KMS-11 (cell line): ENCODE measurements around the gene MYT1.

Experiments used
- H2AFZ ChIP-seq: fragments of 200-600 bp; sonication (generic); 2 replicates; pipeline ENCODE4 v1.6.1; 2016; ENCODE audit warnings: antibody characterized with exemption, mixed run types, low read depth
- H3K27ac ChIP-seq: fragments of 200-600 bp; sonication (generic); 2 replicates; pipeline ENCODE4 v1.6.1; 2016; ENCODE audit warnings: mild to moderate bottlenecking, mixed run types
- H3K27me3 ChIP-seq: fragments of 200-600 bp; sonication (generic); 2 replicates; pipeline ENCODE4 v1.6.1; 2017; ENCODE audit warnings: mild to moderate bottlenecking, low read depth, mixed run types, moderate library complexity; ENCODE audit not compliant: insufficient read depth
- H3K36me3 ChIP-seq: fragments of 200-600 bp; sonication (generic); 2 replicates; pipeline ENCODE4 v1.6.1; 2017; ENCODE audit warnings: mild to moderate bottlenecking, mixed run types; ENCODE audit not compliant: insufficient read depth
- H3K4me1 ChIP-seq: fragments of 200-600 bp; sonication (generic); 2 replicates; pipeline ENCODE4 v1.6.1; 2016; ENCODE audit warnings: mild to moderate bottlenecking, low read depth, mixed run types; ENCODE audit not compliant: poor library complexity, severe bottlenecking
- H3K4me2 ChIP-seq: fragments of 200-600 bp; sonication (generic); 2 replicates; pipeline ENCODE4 v1.7.0; 2016; ENCODE audit warnings: mild to moderate bottlenecking, mixed run types
- H3K4me3 ChIP-seq: fragments of 200-600 bp; sonication (generic); IDR thresholded peaks from 2 replicates; pipeline ENCODE4 v1.6.1; 2017; ENCODE audit warnings: low read depth, low read length, mixed read lengths; ENCODE audit not compliant: insufficient read depth
- H3K79me2 ChIP-seq: fragments of 200-600 bp; sonication (generic); 2 replicates; pipeline ENCODE4 v1.6.1; 2016; ENCODE audit warnings: low read depth, mixed run types; ENCODE audit not compliant: insufficient read depth
- H3K9ac ChIP-seq: fragments of 200-600 bp; sonication (generic); 2 replicates; pipeline ENCODE4 v1.6.1; 2016; ENCODE audit warnings: mild to moderate bottlenecking, mixed run types
- H4K20me1 ChIP-seq: fragments of 200-600 bp; sonication (generic); 2 replicates; pipeline ENCODE4 v1.6.1; 2016; ENCODE audit warnings: mild to moderate bottlenecking, mixed run types; ENCODE audit not compliant: insufficient read depth
- CTCF ChIP-seq: fragments of 200-600 bp; sonication (generic); conservative IDR thresholded peaks from 2 replicates; pipeline ENCODE4 v1.6.1; 2017; ENCODE audit warnings: low read depth, mild to moderate bottlenecking, antibody characterized with exemption, low read length, moderate library complexity, mixed read lengths

Gene MYT1

GRCh38 chr20:64219202-64219601, 55.0 kb downstream of the MYT1 start:
- Histone ChIP-seq H3K79me2 (no peaks in the 10 kb centered on the region), H3K9ac (no peak overlapping the region), H4K20me1 (no peaks in the 10 kb centered on the region), H2AFZ (no peak overlapping the region), H3K4me3 (no peak overlapping the region), H3K36me3 (no peaks in the 10 kb centered on the region), H3K4me1 (no peaks in the 10 kb centered on the region), H3K27ac (no peak overlapping the region), H3K4me2 (no peak overlapping the region), H3K27me3 (peaks cover 98% of the 10 kb centered on the region)
- no peak for TF ChIP-seq CTCF

GRCh38 chr20:64219730-64220129, 55.5 kb downstream of the MYT1 start:
- no peak overlapping the region for H3K4me2 ChIP-seq
- H3K27ac ChIP-seq = no peak overlapping the region
- H3K4me1 ChIP-seq = no peaks in the 10 kb centered on the region

GRCh38 chr20:64220420-64220819, 56.2 kb downstream of the MYT1 start:
- Histone ChIP-seq H2AFZ (no peak overlapping the region), H3K79me2 (no peaks in the 10 kb centered on the region), H3K27ac (no peak overlapping the region), H3K9ac (no peak overlapping the region), H3K36me3 (no peaks in the 10 kb centered on the region), H4K20me1 (no peaks in the 10 kb centered on the region), H3K4me1 (no peaks in the 10 kb centered on the region), H3K4me3 (no peak overlapping the region), H3K4me2 (no peak overlapping the region), H3K27me3 (peaks cover 98% of the 10 kb centered on the region)
- no peak for TF ChIP-seq CTCF

More at GRCh38 chr20:64219730-64220129, 55.5 kb downstream of the MYT1 start:
- H3K36me3 ChIP-seq = no peaks in the 10 kb centered on the region
- no peak for TF ChIP-seq CTCF
- no peaks in the 10 kb centered on the region for H4K20me1 ChIP-seq
- no peaks in the 10 kb centered on the region for H3K79me2 ChIP-seq
- no peak overlapping the region for H3K9ac ChIP-seq
- H3K4me3 ChIP-seq = no peak overlapping the region
- peaks cover 98% of the 10 kb centered on the region for H3K27me3 ChIP-seq
- H2AFZ ChIP-seq = no peak overlapping the region

- Histone ChIP-seq H3K27me3 (peaks cover 98% of the 10 kb centered on the region), H2AFZ (no peak overlapping the region), H3K4me3 (no peak overlapping the region), H3K9ac (no peak overlapping the region), H4K20me1 (no peaks in the 10 kb centered on the region), H3K27ac (no peak overlapping the region), H3K4me2 (no peak overlapping the region), H3K36me3 (no peaks in the 10 kb centered on the region), H3K4me1 (no peaks in the 10 kb centered on the region), H3K79me2 (no peaks in the 10 kb centered on the region)
- no peak for TF ChIP-seq CTCF
Observed at GRCh38 chr20:64220891-64221527, 56.8 kb downstream of the MYT1 start.
